A673 (cell line): ENCODE measurements around the gene TMEM114. TPM values are rescaled to one million over a fixed set of nuclear protein-coding genes. Genes with fewer than 3 reads are reported as not detected.

Experiments
- BruUV-seq: library from RNA; stranded (reverse); fragments of 400-500 nt; replicated peaks from 2 replicates; lab custom pipeline; 2021; lab: Mats Ljungman, UMichigan
- CTCF ChIA-PET: fragments of 300-600 bp; sonication (Branson Sonifier 250); formaldehyde crosslinking; loops from one replicate; lab custom pipeline; 2022; ENCODE audit warnings: antibody characterized with exemption; lab: Charles Lee
- POLR2A ChIA-PET: fragments of 300-600 bp; sonication (Branson Sonifier 250); formaldehyde crosslinking; loops from one replicate; lab custom pipeline; 2022; ENCODE audit warnings: antibody characterized with exemption; ENCODE audit not compliant: low non-redundant PET; lab: Charles Lee
- DNase-seq: peaks from one replicate; pipeline ENCODE4 v3.0.0-alpha.2; 2015; ENCODE audit warnings: low spot score
- H3K27ac ChIP-seq: fragments of 200-600 bp; sonication (generic); 2 replicates; pipeline ENCODE4 v1.5.1; 2016; ENCODE audit warnings: mixed run types, low read depth, mild to moderate bottlenecking, mixed read lengths, antibody characterized with exemption, low read length; ENCODE audit not compliant: poor library complexity, severe bottlenecking
- H3K27me3 ChIP-seq: fragments of 200-600 bp; sonication (generic); replicated peaks from 2 replicates; pipeline ENCODE4 v1.6.1; 2017; ENCODE audit warnings: mixed run types, low read depth, mild to moderate bottlenecking, mixed read lengths, antibody characterized with exemption, low read length; ENCODE audit not compliant: insufficient read depth, poor library complexity
- H3K36me3 ChIP-seq: fragments of 200-600 bp; sonication (generic); 2 replicates; pipeline ENCODE4 v1.6.1; 2016; ENCODE audit warnings: mixed run types, mild to moderate bottlenecking, mixed read lengths, antibody characterized with exemption, low read length; ENCODE audit not compliant: insufficient read depth, poor library complexity, severe bottlenecking
- H3K4me1 ChIP-seq: fragments of 200-600 bp; sonication (generic); 2 replicates; pipeline ENCODE4 v1.6.1; 2017; ENCODE audit warnings: mixed run types, mild to moderate bottlenecking, mixed read lengths, antibody characterized with exemption, low read length; ENCODE audit not compliant: insufficient read depth, poor library complexity, severe bottlenecking
- H3K4me3 ChIP-seq: fragments of 200-600 bp; sonication (generic); 2 replicates; pipeline ENCODE4 v1.5.1; 2016; ENCODE audit warnings: low read depth, mixed run types, mild to moderate bottlenecking, mixed read lengths, low read length; ENCODE audit not compliant: poor library complexity, severe bottlenecking
- H3K9me3 ChIP-seq: fragments of 200-600 bp; sonication (generic); 2 replicates; pipeline ENCODE4 v1.6.1; 2016; ENCODE audit warnings: mixed run types, low read depth, mild to moderate bottlenecking, mixed read lengths, antibody characterized with exemption, low read length; ENCODE audit not compliant: poor library complexity, severe bottlenecking
- CTCF ChIP-seq: fragments of 300-800, 200-600 bp; sonication (generic); conservative IDR thresholded peaks from 2 replicates; pipeline ENCODE4 v1.5.1; 2017; ENCODE audit warnings: low read depth, mild to moderate bottlenecking, antibody characterized with exemption, low read length, moderate library complexity, mixed read lengths
- EZH2 ChIP-seq: fragments of 200-600 bp; sonication (generic); IDR thresholded peaks from 2 replicates; pipeline ENCODE4 v1.6.1; 2017; ENCODE audit warnings: borderline replicate concordance, low read depth, mild to moderate bottlenecking, mixed read lengths, antibody characterized with exemption, low read length; ENCODE audit not compliant: poor library complexity, severe bottlenecking
- intact Hi-C: fragments of 100-400 bp; cut with micrococcal nuclease; formaldehyde crosslinking; loops from one replicate; pipeline ENCODE4 v1.10.0; 2022; ENCODE audit not compliant: unreplicated experiment
- total RNA-seq: library from RNA; stranded (reverse); gene quantifications from 2 replicates; pipeline ENCODE4 v1.2.3, GENCODE V29; 2021

TMEM114 gene
- total RNA-seq, 1 experiment from 2014 or later: 0.86 TPM

- H3K4me3 ChIP-seq: no peak overlapping the region
- DNase-seq: no peak
- no peak for TF ChIP-seq EZH2
- TF ChIP-seq CTCF: no peak
- no TSS peak for BruUV-seq
- H3K36me3 ChIP-seq: peaks cover 97% of the 10 kb centered on the region
- H3K9me3 ChIP-seq: no peaks in the 10 kb centered on the region
- intact Hi-C loops: no loop called here
- ChIA-PET CTCF (no interaction called here), POLR2A (no interaction called here)
- H3K27ac ChIP-seq: peak overlapping the region; percentile 50
- H3K27me3 ChIP-seq: no peaks in the 10 kb centered on the region
- H3K4me1 ChIP-seq: peaks cover 10% of the 10 kb centered on the region
Observed at GRCh38 chr16:8632675-8633182, 42.4 kb upstream of the TMEM114 start.

GRCh38 chr16:8631818-8632465 lies 41.6 kb upstream of the TMEM114 start:
- H3K36me3 ChIP-seq: peaks cover 98% of the 10 kb centered on the region

GRCh38 chr16:8631373-8631772 lies 41.1 kb upstream of the TMEM114 start:
- CTCF ChIA-PET: no interaction called here
- Histone ChIP-seq H3K4me1 (peaks cover 10% of the 10 kb centered on the region), H3K4me3 (no peak overlapping the region), H3K36me3 (peaks cover 95% of the 10 kb centered on the region), H3K27me3 (no peaks in the 10 kb centered on the region), H3K27ac (no peak overlapping the region), H3K9me3 (no peaks in the 10 kb centered on the region)
- intact Hi-C loops: no loop called here
- POLR2A ChIA-PET: no interaction called here
- TF ChIP-seq CTCF: no peak
- TF ChIP-seq EZH2: no peak
- DNase-seq: no peak
- no TSS peak for BruUV-seq

More at GRCh38 chr16:8631818-8632465, 41.6 kb upstream of the TMEM114 start:
- POLR2A ChIA-PET: no interaction called here
- Histone ChIP-seq H3K27ac (no peak overlapping the region), H3K9me3 (no peaks in the 10 kb centered on the region), H3K4me1 (peaks cover 10% of the 10 kb centered on the region), H3K4me3 (no peak overlapping the region), H3K27me3 (no peaks in the 10 kb centered on the region)
- BruUV-seq: no TSS peak
- TF ChIP-seq EZH2 (no peak), CTCF (no peak)
- DNase-seq: no peak
- intact Hi-C loops: no loop called here
- CTCF ChIA-PET: no interaction called here
